ENCODE data around the gene PITPNC1.

DNA sequence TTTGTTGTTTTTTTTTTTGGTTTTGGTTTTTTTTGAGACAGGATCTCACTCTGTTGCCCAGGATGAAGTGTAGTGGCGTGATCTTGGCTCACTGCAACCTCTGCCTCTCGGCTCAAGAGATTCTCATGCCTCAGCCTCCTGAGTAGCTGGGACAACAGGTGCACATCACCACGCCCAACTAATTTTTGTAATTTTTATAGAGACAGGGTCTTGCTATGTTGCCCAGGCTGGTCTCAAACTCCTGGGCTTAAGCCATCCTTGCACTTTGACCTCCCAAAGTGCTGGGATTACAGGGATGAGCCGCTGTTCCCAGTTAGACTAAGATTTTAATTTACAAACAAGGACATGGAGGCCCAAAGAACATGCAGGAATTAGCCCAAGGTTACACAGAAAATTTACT, 248.9 kb downstream of the PITPNC1 start:
- TF ChIP-seq POLR2AphosphoS5 (IDR thresholded peaks at IDR 0.05; ENCODE audit: low read depth, low read length) (no peak), SIN3A (IDR thresholded peaks at IDR 0.05; ENCODE audit: borderline replicate concordance, insufficient read depth, low read depth, low read length) (no peak)
- TF ChIP-seq, protein P1, sequence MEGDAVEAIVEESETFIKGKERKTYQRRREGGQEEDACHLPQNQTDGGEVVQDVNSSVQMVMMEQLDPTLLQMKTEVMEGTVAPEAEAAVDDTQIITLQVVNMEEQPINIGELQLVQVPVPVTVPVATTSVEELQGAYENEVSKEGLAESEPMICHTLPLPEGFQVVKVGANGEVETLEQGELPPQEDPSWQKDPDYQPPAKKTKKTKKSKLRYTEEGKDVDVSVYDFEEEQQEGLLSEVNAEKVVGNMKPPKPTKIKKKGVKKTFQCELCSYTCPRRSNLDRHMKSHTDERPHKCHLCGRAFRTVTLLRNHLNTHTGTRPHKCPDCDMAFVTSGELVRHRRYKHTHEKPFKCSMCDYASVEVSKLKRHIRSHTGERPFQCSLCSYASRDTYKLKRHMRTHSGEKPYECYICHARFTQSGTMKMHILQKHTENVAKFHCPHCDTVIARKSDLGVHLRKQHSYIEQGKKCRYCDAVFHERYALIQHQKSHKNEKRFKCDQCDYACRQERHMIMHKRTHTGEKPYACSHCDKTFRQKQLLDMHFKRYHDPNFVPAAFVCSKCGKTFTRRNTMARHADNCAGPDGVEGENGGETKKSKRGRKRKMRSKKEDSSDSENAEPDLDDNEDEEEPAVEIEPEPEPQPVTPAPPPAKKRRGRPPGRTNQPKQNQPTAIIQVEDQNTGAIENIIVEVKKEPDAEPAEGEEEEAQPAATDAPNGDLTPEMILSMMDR (IDR thresholded peaks at IDR 0.05) = no peak
- TF ChIP-seq, protein P2, sequence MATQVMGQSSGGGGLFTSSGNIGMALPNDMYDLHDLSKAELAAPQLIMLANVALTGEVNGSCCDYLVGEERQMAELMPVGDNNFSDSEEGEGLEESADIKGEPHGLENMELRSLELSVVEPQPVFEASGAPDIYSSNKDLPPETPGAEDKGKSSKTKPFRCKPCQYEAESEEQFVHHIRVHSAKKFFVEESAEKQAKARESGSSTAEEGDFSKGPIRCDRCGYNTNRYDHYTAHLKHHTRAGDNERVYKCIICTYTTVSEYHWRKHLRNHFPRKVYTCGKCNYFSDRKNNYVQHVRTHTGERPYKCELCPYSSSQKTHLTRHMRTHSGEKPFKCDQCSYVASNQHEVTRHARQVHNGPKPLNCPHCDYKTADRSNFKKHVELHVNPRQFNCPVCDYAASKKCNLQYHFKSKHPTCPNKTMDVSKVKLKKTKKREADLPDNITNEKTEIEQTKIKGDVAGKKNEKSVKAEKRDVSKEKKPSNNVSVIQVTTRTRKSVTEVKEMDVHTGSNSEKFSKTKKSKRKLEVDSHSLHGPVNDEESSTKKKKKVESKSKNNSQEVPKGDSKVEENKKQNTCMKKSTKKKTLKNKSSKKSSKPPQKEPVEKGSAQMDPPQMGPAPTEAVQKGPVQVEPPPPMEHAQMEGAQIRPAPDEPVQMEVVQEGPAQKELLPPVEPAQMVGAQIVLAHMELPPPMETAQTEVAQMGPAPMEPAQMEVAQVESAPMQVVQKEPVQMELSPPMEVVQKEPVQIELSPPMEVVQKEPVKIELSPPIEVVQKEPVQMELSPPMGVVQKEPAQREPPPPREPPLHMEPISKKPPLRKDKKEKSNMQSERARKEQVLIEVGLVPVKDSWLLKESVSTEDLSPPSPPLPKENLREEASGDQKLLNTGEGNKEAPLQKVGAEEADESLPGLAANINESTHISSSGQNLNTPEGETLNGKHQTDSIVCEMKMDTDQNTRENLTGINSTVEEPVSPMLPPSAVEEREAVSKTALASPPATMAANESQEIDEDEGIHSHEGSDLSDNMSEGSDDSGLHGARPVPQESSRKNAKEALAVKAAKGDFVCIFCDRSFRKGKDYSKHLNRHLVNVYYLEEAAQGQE (IDR thresholded peaks at IDR 0.05; ENCODE audit: insufficient read depth in 1 of 2, low read depth in 2 of 2, low read length in 1 of 2) = no peak

Measured in Panc1 (cell line).